ENCODE measurements around the gene LPCAT3. TPM values are rescaled to one million over a fixed set of nuclear protein-coding genes. Genes with fewer than 3 reads are reported as not detected.

LPCAT3 gene
- total and polyA plus RNA-seq, 2 of the 13 experiments (the other 11 are each of a cell fraction or from before 2014, with no cell fraction given): 44.5 to 64.3 TPM

DNA sequence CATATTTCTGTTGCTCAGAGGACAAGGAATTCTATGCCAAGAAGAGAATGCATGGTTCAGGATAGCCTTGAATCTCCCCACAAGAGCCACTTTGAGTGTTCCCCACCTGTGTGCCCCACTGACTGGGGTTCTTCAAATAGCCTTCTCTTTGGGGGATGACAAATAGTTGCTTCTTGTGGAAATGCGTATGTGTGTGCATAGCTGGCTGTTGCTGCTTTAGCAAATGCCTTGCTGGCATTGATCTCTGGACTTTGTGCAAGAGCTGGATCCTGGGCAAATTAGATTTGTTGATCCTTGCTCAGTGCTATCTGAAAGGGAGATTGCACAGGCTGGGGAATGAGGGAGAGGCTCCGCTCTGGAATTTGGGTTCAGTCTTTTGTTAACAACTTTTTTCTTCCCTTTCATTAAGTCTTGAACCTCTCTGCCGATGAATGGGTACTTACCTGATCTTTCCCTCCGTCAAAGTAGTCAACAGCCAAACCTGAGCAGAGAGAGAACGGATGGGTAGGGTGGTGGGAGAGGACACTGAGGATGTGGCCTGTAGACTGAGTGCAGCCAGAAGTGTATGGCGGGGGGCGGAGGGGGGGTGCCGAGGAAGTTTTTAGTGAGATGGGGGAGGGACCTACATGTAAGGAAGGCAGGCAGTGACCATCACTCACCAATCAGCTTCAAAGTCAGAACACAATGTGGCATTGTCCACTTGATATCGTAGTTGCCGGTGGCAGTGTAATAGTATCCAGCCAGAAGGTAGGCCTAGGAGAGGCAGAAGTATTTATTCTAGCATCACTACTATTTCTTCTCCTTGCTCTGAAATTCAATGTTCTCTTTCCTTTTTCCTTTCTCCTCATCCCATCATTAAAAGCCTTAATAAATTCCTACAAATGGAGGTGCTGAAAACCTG lies 36.9 kb downstream of the LPCAT3 start (continued):
- TF ChIP-seq ZNF44 (CRISPR knock-in tag; IDR thresholded peaks at IDR 0.05) (no peak), ZNF296 (CRISPR knock-in tag; conservative IDR thresholded peaks at IDR 0.05) (no peak), MAZ (IDR thresholded peaks at IDR 0.05; ENCODE audit: borderline replicate concordance, low read depth, low read length) (no peak), MAZ (CRISPR knock-in tag; IDR thresholded peaks at IDR 0.05; ENCODE audit: low read depth) (no peak), ZNF879 (CRISPR knock-in tag; IDR thresholded peaks at IDR 0.05) (0 out of 2 replicates have a peak, but pooled peaks have one; percentile 55), HDAC2 (CRISPR knock-in tag; IDR thresholded peaks at IDR 0.05) (peak; percentile 81), XRCC5 (optimal IDR thresholded peaks at IDR 0.05; ENCODE audit: low read length) (no peak), ZNF234 (CRISPR knock-in tag; conservative IDR thresholded peaks at IDR 0.05) (no peak), FUBP1 (CRISPR knock-in tag; IDR thresholded peaks at IDR 0.05; ENCODE audit: borderline replicate concordance) (no peak), CENPX (CRISPR knock-in tag; IDR thresholded peaks at IDR 0.05) (no peak), ZNF441 (CRISPR knock-in tag; IDR thresholded peaks at IDR 0.05; ENCODE audit: borderline replicate concordance) (0 out of 2 replicates have a peak, but pooled peaks have one; percentile 43), ATF7 (IDR thresholded peaks at IDR 0.05) (no peak), ATF7 (CRISPR knock-in tag; IDR thresholded peaks at IDR 0.05) (no peak), ELF4 (CRISPR knock-in tag; IDR thresholded peaks at IDR 0.05; ENCODE audit: borderline replicate concordance) (no peak; the same call in 1 of the 2 replicates), ZNF672 (CRISPR knock-in tag; IDR thresholded peaks at IDR 0.05) (no peak), TAF1 (CRISPR knock-in tag; IDR thresholded peaks at IDR 0.05) (peak; percentile 32; the same call in 1 of the 2 replicates), MYC (CRISPR knock-in tag; IDR thresholded peaks at IDR 0.05; ENCODE audit: borderline replicate concordance) (no peak), ZNF263 (CRISPR knock-in tag; IDR thresholded peaks at IDR 0.05) (0 out of 2 replicates have a peak, but pooled peaks have one; percentile 8), NR2C2 (CRISPR knock-in tag; IDR thresholded peaks at IDR 0.05; ENCODE audit: borderline replicate concordance) (peak; percentile 44), ZBTB7A (CRISPR knock-in tag; IDR thresholded peaks at IDR 0.05) (no peak), ZNF256 (CRISPR knock-in tag; conservative IDR thresholded peaks at IDR 0.05) (no peak)
- TF ChIP-seq, protein P1, sequence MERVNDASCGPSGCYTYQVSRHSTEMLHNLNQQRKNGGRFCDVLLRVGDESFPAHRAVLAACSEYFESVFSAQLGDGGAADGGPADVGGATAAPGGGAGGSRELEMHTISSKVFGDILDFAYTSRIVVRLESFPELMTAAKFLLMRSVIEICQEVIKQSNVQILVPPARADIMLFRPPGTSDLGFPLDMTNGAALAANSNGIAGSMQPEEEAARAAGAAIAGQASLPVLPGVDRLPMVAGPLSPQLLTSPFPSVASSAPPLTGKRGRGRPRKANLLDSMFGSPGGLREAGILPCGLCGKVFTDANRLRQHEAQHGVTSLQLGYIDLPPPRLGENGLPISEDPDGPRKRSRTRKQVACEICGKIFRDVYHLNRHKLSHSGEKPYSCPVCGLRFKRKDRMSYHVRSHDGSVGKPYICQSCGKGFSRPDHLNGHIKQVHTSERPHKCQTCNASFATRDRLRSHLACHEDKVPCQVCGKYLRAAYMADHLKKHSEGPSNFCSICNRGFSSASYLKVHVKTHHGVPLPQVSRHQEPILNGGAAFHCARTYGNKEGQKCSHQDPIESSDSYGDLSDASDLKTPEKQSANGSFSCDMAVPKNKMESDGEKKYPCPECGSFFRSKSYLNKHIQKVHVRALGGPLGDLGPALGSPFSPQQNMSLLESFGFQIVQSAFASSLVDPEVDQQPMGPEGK (CRISPR knock-in tag; IDR thresholded peaks at IDR 0.05): no peak; the same call in 1 of the 2 replicates
- TF ChIP-seq, protein P2, sequence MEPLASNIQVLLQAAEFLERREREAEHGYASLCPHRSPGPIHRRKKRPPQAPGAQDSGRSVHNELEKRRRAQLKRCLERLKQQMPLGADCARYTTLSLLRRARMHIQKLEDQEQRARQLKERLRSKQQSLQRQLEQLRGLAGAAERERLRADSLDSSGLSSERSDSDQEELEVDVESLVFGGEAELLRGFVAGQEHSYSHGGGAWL (CRISPR knock-in tag; IDR thresholded peaks at IDR 0.05): no peak
- TF ChIP-seq, protein P3, sequence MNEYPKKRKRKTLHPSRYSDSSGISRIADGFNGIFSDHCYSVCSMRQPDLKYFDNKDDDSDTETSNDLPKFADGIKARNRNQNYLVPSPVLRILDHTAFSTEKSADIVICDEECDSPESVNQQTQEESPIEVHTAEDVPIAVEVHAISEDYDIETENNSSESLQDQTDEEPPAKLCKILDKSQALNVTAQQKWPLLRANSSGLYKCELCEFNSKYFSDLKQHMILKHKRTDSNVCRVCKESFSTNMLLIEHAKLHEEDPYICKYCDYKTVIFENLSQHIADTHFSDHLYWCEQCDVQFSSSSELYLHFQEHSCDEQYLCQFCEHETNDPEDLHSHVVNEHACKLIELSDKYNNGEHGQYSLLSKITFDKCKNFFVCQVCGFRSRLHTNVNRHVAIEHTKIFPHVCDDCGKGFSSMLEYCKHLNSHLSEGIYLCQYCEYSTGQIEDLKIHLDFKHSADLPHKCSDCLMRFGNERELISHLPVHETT (CRISPR knock-in tag; conservative IDR thresholded peaks at IDR 0.05): no peak

Data from HepG2 (cell line).